Choroid plexus epithelial cell (primary cell): ENCODE data around the gene CAPN5.

ENCODE experiments used
- DNase-seq: peaks from one replicate; pipeline ENCODE4 v3.0.0-alpha.2; 2010; ENCODE audit warnings: low read depth
- H3K4me3 ChIP-seq: 2 replicates; pipeline ENCODE4 v1.5.1; 2011; ENCODE audit warnings: low read depth, mild to moderate bottlenecking, control low read depth, low read length, moderate library complexity
- CTCF ChIP-seq: conservative IDR thresholded peaks from 2 replicates; pipeline ENCODE4 v1.5.1; 2011; ENCODE audit warnings: low read depth, mild to moderate bottlenecking, control low read depth, inconsistent platforms, low read length, moderate library complexity

CAPN5 gene

GRCh38 chr11:77106759-77107158, 40.0 kb downstream of the CAPN5 start:
- DNase-seq, result no peak
- H3K4me3 ChIP-seq, result no peak overlapping the region
- no peak for TF ChIP-seq CTCF

DNA sequence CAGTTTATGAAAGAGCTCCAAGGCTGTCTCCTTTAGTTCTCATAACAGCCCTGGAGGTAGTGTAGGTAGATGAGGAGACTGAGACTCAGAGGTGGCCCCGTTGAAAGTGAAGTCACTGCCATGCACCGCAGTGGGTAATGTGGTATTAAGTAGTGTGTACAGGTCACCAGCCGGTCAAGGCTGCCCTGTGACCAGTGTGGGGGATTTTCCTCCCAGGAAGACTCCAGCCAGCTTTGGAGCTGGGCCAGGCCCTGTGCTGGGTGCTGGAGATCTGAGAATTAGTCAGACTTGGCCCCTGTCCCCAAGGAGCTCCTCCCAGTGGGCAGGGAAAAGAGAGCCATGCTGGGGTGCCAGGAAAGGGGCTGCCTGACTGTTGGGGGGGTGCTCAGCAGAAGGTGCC, 41.2 kb downstream of the CAPN5 start:
- no peak overlapping the region for H3K4me3 ChIP-seq
- no peak for TF ChIP-seq CTCF
- peak; percentile 94 for DNase-seq

- H3K4me3 ChIP-seq, result no peak overlapping the region
- DNase-seq, result no peak
- no peak for TF ChIP-seq CTCF
Observed at GRCh38 chr11:77108436-77108835, 41.7 kb downstream of the CAPN5 start.

GRCh38 chr11:77109236-77110019, 42.7 kb downstream of the CAPN5 start:
- no peak overlapping the region for H3K4me3 ChIP-seq
- no peak for TF ChIP-seq CTCF
- DNase-seq, result peak; percentile 45

GRCh38 chr11:77110836-77111235, 44.1 kb downstream of the CAPN5 start:
- H3K4me3 ChIP-seq, result no peak overlapping the region
- no peak for TF ChIP-seq CTCF
- DNase-seq, result no peak

DNA sequence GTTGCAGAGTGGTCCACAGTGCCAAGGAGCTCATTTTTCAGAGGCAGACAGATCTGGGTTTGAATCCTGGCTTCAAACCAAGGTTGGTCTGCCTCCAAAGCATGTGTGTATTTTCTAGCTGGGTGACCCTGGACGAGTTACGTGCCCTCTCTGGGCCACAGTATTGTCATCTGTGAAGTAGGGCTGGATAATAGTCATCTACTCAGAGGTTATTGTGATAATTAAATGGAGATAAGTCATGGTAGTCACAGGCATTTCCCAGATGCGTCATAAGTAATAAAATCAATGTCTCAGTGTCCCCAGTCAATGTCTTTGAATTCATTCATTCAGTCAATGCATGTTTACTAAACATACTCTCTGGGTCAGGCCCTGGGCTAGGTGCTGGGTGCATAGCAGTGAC, 44.5 kb downstream of the CAPN5 start:
- no peak for DNase-seq
- TF ChIP-seq CTCF, result no peak

DNA sequence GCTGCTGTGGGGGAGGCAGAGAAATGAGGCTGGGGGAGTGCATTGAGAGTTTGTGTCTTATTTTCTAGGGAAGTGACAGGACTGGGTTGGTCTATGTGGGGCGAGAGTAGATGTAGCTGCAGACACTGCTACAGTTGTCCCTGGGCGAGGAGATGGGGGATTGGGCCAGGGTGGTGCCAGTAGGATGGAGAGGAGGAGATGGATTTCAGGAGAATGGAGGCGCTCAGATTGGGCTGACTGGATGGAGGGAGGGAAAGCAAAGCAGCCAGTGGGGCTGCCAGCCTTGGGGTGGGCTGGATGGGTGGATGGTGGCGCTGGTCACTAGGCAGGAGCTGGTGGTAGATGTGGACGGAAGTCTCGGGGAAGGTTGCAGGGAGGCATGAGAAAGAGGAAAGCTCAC, 45.2 kb downstream of the CAPN5 start:
- no peak overlapping the region for H3K4me3 ChIP-seq
- TF ChIP-seq CTCF, result no peak
- no peak for DNase-seq

More for the DNA sequence above, 44.5 kb downstream of the CAPN5 start:
- no peak overlapping the region for H3K4me3 ChIP-seq
